ENCODE results near the gene VTI1A. TPM values are rescaled to one million over a fixed set of nuclear protein-coding genes. Genes with fewer than 3 reads are reported as not detected.

The VTI1A gene
- polyA plus RNA-seq, 1 donor from 2014 or later = 28.7 TPM

DNA sequence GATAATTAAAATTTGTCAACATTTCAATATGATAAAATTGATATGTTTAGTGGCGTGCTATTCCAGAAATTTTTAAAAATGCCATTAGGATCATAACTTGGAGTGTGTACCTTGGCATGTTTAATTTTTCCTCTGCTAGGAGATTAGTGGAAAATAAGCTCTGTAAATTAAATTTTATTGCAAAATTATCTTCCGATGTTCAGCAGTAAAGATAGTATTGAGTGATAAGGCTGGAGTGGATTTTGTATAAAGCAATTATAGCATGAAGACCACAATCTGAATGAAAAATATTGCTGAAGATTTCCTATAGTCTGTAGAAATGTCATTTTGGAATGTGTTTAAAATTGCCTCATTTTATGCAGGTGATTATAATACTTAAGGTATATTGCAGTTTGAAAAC, 110.2 kb downstream of the VTI1A start:
- H3K9ac ChIP-seq (ENCODE audit: low read length) = no peak overlapping the region
- no peak overlapping the region for H3K4me2 ChIP-seq (ENCODE audit: low read length)
- H3K9me2 ChIP-seq (ENCODE audit: insufficient read depth, low read length) = no peaks in the 10 kb centered on the region
- no peaks in the 10 kb centered on the region for H3K27me3 ChIP-seq (ENCODE audit: insufficient read depth, low read depth, low read length)
- no peaks in the 10 kb centered on the region for H3K36me3 ChIP-seq (ENCODE audit: insufficient read depth, low read length)
- H3K27ac ChIP-seq (ENCODE audit: low read length) = no peak overlapping the region
- no peaks in the 10 kb centered on the region for H4K20me1 ChIP-seq (ENCODE audit: insufficient read depth)
- H3F3A ChIP-seq (ENCODE audit: insufficient read depth, low read length, poor library complexity, severe bottlenecking) = no peaks in the 10 kb centered on the region
- TF ChIP-seq, protein P1, sequence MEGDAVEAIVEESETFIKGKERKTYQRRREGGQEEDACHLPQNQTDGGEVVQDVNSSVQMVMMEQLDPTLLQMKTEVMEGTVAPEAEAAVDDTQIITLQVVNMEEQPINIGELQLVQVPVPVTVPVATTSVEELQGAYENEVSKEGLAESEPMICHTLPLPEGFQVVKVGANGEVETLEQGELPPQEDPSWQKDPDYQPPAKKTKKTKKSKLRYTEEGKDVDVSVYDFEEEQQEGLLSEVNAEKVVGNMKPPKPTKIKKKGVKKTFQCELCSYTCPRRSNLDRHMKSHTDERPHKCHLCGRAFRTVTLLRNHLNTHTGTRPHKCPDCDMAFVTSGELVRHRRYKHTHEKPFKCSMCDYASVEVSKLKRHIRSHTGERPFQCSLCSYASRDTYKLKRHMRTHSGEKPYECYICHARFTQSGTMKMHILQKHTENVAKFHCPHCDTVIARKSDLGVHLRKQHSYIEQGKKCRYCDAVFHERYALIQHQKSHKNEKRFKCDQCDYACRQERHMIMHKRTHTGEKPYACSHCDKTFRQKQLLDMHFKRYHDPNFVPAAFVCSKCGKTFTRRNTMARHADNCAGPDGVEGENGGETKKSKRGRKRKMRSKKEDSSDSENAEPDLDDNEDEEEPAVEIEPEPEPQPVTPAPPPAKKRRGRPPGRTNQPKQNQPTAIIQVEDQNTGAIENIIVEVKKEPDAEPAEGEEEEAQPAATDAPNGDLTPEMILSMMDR (IDR thresholded peaks at IDR 0.05; ENCODE audit: poor library complexity, severe bottlenecking) = no peak
- no peak for TF ChIP-seq SMC3 (conservative IDR thresholded peaks at IDR 0.05; ENCODE audit: poor library complexity)
- TF ChIP-seq, protein P2, sequence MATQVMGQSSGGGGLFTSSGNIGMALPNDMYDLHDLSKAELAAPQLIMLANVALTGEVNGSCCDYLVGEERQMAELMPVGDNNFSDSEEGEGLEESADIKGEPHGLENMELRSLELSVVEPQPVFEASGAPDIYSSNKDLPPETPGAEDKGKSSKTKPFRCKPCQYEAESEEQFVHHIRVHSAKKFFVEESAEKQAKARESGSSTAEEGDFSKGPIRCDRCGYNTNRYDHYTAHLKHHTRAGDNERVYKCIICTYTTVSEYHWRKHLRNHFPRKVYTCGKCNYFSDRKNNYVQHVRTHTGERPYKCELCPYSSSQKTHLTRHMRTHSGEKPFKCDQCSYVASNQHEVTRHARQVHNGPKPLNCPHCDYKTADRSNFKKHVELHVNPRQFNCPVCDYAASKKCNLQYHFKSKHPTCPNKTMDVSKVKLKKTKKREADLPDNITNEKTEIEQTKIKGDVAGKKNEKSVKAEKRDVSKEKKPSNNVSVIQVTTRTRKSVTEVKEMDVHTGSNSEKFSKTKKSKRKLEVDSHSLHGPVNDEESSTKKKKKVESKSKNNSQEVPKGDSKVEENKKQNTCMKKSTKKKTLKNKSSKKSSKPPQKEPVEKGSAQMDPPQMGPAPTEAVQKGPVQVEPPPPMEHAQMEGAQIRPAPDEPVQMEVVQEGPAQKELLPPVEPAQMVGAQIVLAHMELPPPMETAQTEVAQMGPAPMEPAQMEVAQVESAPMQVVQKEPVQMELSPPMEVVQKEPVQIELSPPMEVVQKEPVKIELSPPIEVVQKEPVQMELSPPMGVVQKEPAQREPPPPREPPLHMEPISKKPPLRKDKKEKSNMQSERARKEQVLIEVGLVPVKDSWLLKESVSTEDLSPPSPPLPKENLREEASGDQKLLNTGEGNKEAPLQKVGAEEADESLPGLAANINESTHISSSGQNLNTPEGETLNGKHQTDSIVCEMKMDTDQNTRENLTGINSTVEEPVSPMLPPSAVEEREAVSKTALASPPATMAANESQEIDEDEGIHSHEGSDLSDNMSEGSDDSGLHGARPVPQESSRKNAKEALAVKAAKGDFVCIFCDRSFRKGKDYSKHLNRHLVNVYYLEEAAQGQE (IDR thresholded peaks at IDR 0.05; ENCODE audit: borderline replicate concordance) = no peak
- no peak for TF ChIP-seq POLR2AphosphoS5 (IDR thresholded peaks at IDR 0.05)
- no peak overlapping the region for H2AFZ ChIP-seq (ENCODE audit: low read depth, low read length)
- H3K4me3 ChIP-seq (ENCODE audit: low read length) = no peak overlapping the region
- no peaks in the 10 kb centered on the region for H3K9me3 ChIP-seq (ENCODE audit: low read length)
- no peaks in the 10 kb centered on the region for H3K79me2 ChIP-seq (replicated peaks; ENCODE audit: insufficient read depth, low read length)

DNA sequence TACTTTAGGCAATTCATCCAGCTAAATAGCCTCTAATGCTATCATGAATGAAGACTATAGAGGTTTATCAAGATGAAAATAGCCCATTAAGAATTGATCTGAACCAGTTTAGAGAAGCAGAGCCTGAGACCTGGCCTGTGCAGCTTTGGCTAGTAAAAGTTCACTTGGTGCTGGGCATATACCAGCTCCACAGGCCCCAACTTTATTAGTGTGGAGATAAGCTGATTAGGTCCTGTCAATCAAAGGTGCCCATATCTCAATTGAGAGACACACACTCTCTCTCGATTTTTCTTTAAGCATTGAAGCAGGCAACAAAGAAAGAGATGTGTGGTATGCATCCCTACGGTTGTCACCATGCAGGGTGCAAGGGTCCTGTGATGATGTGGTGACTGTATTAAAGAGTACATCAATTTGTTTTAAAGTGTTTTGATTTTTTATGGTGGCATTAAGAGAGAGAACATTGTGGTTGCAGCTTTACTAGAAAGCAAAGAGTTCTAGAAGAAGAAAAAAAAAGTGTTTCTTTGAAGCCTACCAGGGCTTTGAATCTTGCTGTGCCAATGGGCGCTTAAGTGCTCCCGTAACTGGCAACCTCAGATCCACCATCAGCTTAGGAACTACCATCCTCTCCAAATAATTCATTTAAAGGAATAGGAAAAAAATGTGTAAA, 111.6 kb downstream of the VTI1A start:
- no peak overlapping the region for H3K4me2 ChIP-seq (ENCODE audit: low read length)
- H3F3A ChIP-seq (ENCODE audit: insufficient read depth, low read length, poor library complexity, severe bottlenecking) = no peaks in the 10 kb centered on the region
- no peaks in the 10 kb centered on the region for H3K36me3 ChIP-seq (ENCODE audit: insufficient read depth, low read length)
- H3K9me3 ChIP-seq (ENCODE audit: low read length) = no peaks in the 10 kb centered on the region
- H2AFZ ChIP-seq (ENCODE audit: low read depth, low read length) = no peak overlapping the region
- no peak overlapping the region for H3K9ac ChIP-seq (ENCODE audit: low read length)
- H3K9me2 ChIP-seq (ENCODE audit: insufficient read depth, low read length) = no peaks in the 10 kb centered on the region
- TF ChIP-seq EZH2 (IDR thresholded peaks at IDR 0.05; ENCODE audit: borderline replicate concordance, insufficient read depth, low read length, poor library complexity, severe bottlenecking) (no peak), TAF1 (IDR thresholded peaks at IDR 0.05; ENCODE audit: low read depth) (no peak), POLR2AphosphoS5 (IDR thresholded peaks at IDR 0.05) (no peak), SMC3 (conservative IDR thresholded peaks at IDR 0.05; ENCODE audit: poor library complexity) (no peak), MXI1 (conservative IDR thresholded peaks at IDR 0.05; ENCODE audit: poor library complexity, severe bottlenecking) (no peak), EP300 (conservative IDR thresholded peaks at IDR 0.05; ENCODE audit: poor library complexity, severe bottlenecking) (no peak), RAD21 (conservative IDR thresholded peaks at IDR 0.05) (no peak)
- TF ChIP-seq, protein P1 (IDR thresholded peaks at IDR 0.05; ENCODE audit: poor library complexity, severe bottlenecking) = no peak
- TF ChIP-seq, protein P2 (IDR thresholded peaks at IDR 0.05; ENCODE audit: borderline replicate concordance) = no peak
- no peaks in the 10 kb centered on the region for H3K27me3 ChIP-seq (ENCODE audit: insufficient read depth, low read depth, low read length)
- no peak overlapping the region for H3K4me3 ChIP-seq (ENCODE audit: low read length)
- H3K27ac ChIP-seq (ENCODE audit: low read length) = no peak overlapping the region
- no peaks in the 10 kb centered on the region for H3K79me2 ChIP-seq (replicated peaks; ENCODE audit: insufficient read depth, low read length)
- H4K20me1 ChIP-seq (ENCODE audit: insufficient read depth) = no peaks in the 10 kb centered on the region
